ENCODE results near the gene RDH16. TPM values are rescaled to one million over a fixed set of nuclear protein-coding genes. Genes with fewer than 3 reads are reported as not detected.
"Not testable (repeated sequence)": the region's sequence is repeated elsewhere in the genome, so short reads cannot be mapped to it uniquely, and the experiment has no call there.

RDH16 gene
- total RNA-seq, 1 donor from 2014 or later = 1.2 TPM

DNA sequence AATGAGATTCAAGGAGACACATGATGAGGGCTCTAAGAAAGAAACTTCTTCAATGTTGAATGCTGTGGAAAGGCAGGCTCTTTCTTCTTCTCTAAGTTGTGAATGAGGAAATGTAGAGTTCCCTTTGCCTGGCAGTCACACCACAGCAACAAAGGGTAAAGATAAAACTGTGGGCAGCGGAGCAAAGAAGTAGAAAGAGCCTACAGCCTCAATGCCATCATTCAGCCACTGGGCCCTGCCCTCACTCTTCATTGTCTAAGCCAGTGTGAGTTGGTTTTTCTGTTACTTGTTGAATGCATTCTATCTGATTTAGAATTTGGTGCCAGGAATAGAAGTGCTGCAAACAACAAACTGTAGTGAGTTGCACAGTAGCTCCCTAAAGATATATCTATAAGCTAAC is 35.4 kb downstream of the RDH16 start:
- Histone ChIP-seq H3K4me2 (no peak overlapping the region), H3K27me3 (no peaks in the 10 kb centered on the region), H3K36me3 (no peaks in the 10 kb centered on the region), H3K79me2 (ENCODE audit: low read depth) (no peaks in the 10 kb centered on the region), H3K4me1 (peaks cover 9% of the 10 kb centered on the region), H3K27ac (no peak overlapping the region), H2AFZ (replicated peaks) (no peak overlapping the region), H3K9ac (no peak overlapping the region), H4K20me1 (ENCODE audit: low read depth) (no peaks in the 10 kb centered on the region), H3K4me3 (no peak overlapping the region), H3K9me3 (ENCODE audit: low read depth) (no peaks in the 10 kb centered on the region), H3F3A (ENCODE audit: low read depth) (no peaks in the 10 kb centered on the region)
- no peak overlapping the region for H3K27ac Mint-ChIP-seq
- H3K4me1 Mint-ChIP-seq = no peaks in the 10 kb centered on the region
- no peak overlapping the region for H3K4me3 Mint-ChIP-seq
- peaks cover 3% of the 10 kb centered on the region for H3K27me3 Mint-ChIP-seq (ENCODE audit: insufficient read depth, low read depth)
- TF ChIP-seq CTCF (IDR thresholded peaks at IDR 0.05) (no peak), EZH2 (IDR thresholded peaks at IDR 0.05) (no peak), EZH2phosphoT487 (IDR thresholded peaks at IDR 0.05) (no peak)
- no peaks in the 10 kb centered on the region for H3K36me3 Mint-ChIP-seq
- H3K9me3 Mint-ChIP-seq = peaks cover 2% of the 10 kb centered on the region
- no peak for DNase-seq (ENCODE audit: low spot score)

DNA sequence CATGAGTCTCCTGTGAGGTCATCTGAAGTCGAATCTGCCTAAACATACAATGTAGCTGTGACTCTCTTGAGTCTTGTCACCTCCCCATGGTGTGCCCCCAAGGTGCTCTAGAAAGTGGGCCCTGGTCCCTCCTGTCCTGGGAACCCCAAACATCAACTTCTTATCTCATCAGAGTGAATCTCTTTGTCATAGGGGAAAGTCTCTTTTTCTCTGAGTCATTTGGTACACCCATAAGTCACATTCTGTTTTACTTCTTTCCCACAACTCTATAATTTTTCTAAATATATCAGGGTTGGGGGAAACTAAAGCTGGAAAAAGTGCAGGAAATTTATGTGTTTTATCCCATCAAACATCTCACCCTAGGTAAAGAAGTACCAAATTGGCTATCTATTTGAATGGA is 36.1 kb downstream of the RDH16 start:
- Histone ChIP-seq H3K4me2 (no peak overlapping the region), H3K9ac (no peak overlapping the region), H3K36me3 (no peaks in the 10 kb centered on the region), H3K27me3 (no peaks in the 10 kb centered on the region), H3F3A (ENCODE audit: low read depth) (no peaks in the 10 kb centered on the region), H3K79me2 (ENCODE audit: low read depth) (no peaks in the 10 kb centered on the region), H3K9me3 (ENCODE audit: low read depth) (no peaks in the 10 kb centered on the region), H2AFZ (replicated peaks) (no peak overlapping the region), H3K4me3 (no peak overlapping the region), H4K20me1 (ENCODE audit: low read depth) (no peaks in the 10 kb centered on the region), H3K27ac (no peak overlapping the region), H3K4me1 (peaks cover 9% of the 10 kb centered on the region)
- no peak overlapping the region for H3K4me3 Mint-ChIP-seq
- TF ChIP-seq EZH2phosphoT487 (IDR thresholded peaks at IDR 0.05) (no peak), EZH2 (IDR thresholded peaks at IDR 0.05) (no peak), CTCF (IDR thresholded peaks at IDR 0.05) (no peak)
- DNase-seq (ENCODE audit: low spot score) = no peak
- H3K36me3 Mint-ChIP-seq = no peaks in the 10 kb centered on the region
- H3K9me3 Mint-ChIP-seq = peaks cover 2% of the 10 kb centered on the region
- peaks cover 3% of the 10 kb centered on the region for H3K27me3 Mint-ChIP-seq (ENCODE audit: insufficient read depth, low read depth)
- H3K27ac Mint-ChIP-seq = no peak overlapping the region
- H3K4me1 Mint-ChIP-seq = no peaks in the 10 kb centered on the region

GRCh38 chr12:56918139-56918538 is 39.3 kb downstream of the RDH16 start:
- not testable (repeated sequence) for H3K27me3 Mint-ChIP-seq (ENCODE audit: insufficient read depth, low read depth); H3K9me3 ChIP-seq (ENCODE audit: low read depth); H3K4me3 Mint-ChIP-seq; H3K79me2 ChIP-seq (ENCODE audit: low read depth); DNase-seq (ENCODE audit: low spot score); H4K20me1 ChIP-seq (ENCODE audit: low read depth); H3K27ac Mint-ChIP-seq; H3K36me3 Mint-ChIP-seq; H3K27ac ChIP-seq; H3F3A ChIP-seq (ENCODE audit: low read depth); H3K9me3 Mint-ChIP-seq; H3K4me1 ChIP-seq; H3K4me1 Mint-ChIP-seq; H3K27me3 ChIP-seq; H3K9ac ChIP-seq; H3K4me3 ChIP-seq; H3K36me3 ChIP-seq; H2AFZ ChIP-seq (replicated peaks); H3K4me2 ChIP-seq

GRCh38 chr12:56916996-56917333 is 40.4 kb downstream of the RDH16 start:
- no peak overlapping the region for H3K9ac ChIP-seq
- Mint-ChIP-seq H3K27me3 (ENCODE audit: insufficient read depth, low read depth) (peaks cover 9% of the 10 kb centered on the region), H3K9me3 (peaks cover 2% of the 10 kb centered on the region), H3K4me1 (no peaks in the 10 kb centered on the region), H3K27ac (no peak overlapping the region), H3K36me3 (no peaks in the 10 kb centered on the region), H3K4me3 (no peak overlapping the region)
- no peaks in the 10 kb centered on the region for H3F3A ChIP-seq (ENCODE audit: low read depth)
- H3K4me2 ChIP-seq = no peak overlapping the region
- TF ChIP-seq CTCF (IDR thresholded peaks at IDR 0.05) (no peak), EZH2 (IDR thresholded peaks at IDR 0.05) (no peak), EZH2phosphoT487 (IDR thresholded peaks at IDR 0.05) (no peak)
- H3K4me1 ChIP-seq = peaks cover 4% of the 10 kb centered on the region
- no peaks in the 10 kb centered on the region for H4K20me1 ChIP-seq (ENCODE audit: low read depth)
- no peaks in the 10 kb centered on the region for H3K9me3 ChIP-seq (ENCODE audit: low read depth)
- H3K36me3 ChIP-seq = no peaks in the 10 kb centered on the region
- H2AFZ ChIP-seq (replicated peaks) = no peak overlapping the region
- H3K27me3 ChIP-seq = no peaks in the 10 kb centered on the region
- H3K4me3 ChIP-seq = no peak overlapping the region
- DNase-seq (ENCODE audit: low spot score) = no peak
- no peaks in the 10 kb centered on the region for H3K79me2 ChIP-seq (ENCODE audit: low read depth)
- no peak overlapping the region for H3K27ac ChIP-seq
